ENCODE results near the gene LTBP2. TPM values are rescaled to one million over a fixed set of nuclear protein-coding genes. Genes with fewer than 3 reads are reported as not detected.
A peak's percentile ranks its signal among the peaks of the same experiment; 100 is the strongest.
"Not testable (repeated sequence)": the region's sequence is repeated elsewhere in the genome, so short reads cannot be mapped to it uniquely, and the experiment has no call there.

LTBP2 gene
- total RNA-seq, 1 experiment from 2014 or later = not detected

GRCh38 chr14:74538411-74539391 lies 73.3 kb downstream of the LTBP2 start:
- Histone ChIP-seq H3K4me1 (ENCODE audit: low read length) (no peaks in the 10 kb centered on the region), H4K20me1 (ENCODE audit: insufficient read depth, low read depth, low read length) (no peaks in the 10 kb centered on the region), H2AFZ (ENCODE audit: low read length) (no peak overlapping the region), H3K9me3 (ENCODE audit: low read length) (no peaks in the 10 kb centered on the region), H3K79me2 (ENCODE audit: low read length) (no peaks in the 10 kb centered on the region), H3K9ac (ENCODE audit: low read length) (no peak overlapping the region), H3K4me2 (ENCODE audit: low read depth, low read length, poor library complexity, severe bottlenecking) (no peak overlapping the region), H3K4me3 (ENCODE audit: low read length) (no peak overlapping the region), H3K27me3 (ENCODE audit: low read length) (no peaks in the 10 kb centered on the region), H3K36me3 (ENCODE audit: insufficient read depth, low read length) (no peaks in the 10 kb centered on the region), H3K9me2 (replicated peaks; ENCODE audit: insufficient read depth, low read length) (no peaks in the 10 kb centered on the region), H3K27ac (ENCODE audit: low read length) (no peak overlapping the region)
- no peak for DNase-seq

- H3K9me2 ChIP-seq (replicated peaks; ENCODE audit: insufficient read depth, low read length) = not testable (repeated sequence)
These were observed 75.7 kb downstream of the LTBP2 start for GRCh38 chr14:74536336-74536735.

GRCh38 chr14:74535756-74536325 lies 76.2 kb downstream of the LTBP2 start:
- no peak overlapping the region for H3K9ac ChIP-seq (ENCODE audit: low read length)
- H3K36me3 ChIP-seq (ENCODE audit: insufficient read depth, low read length) = no peaks in the 10 kb centered on the region
- H3K27ac ChIP-seq (ENCODE audit: low read length) = no peak overlapping the region
- H2AFZ ChIP-seq (ENCODE audit: low read length) = no peak overlapping the region
- no peaks in the 10 kb centered on the region for H3K9me2 ChIP-seq (replicated peaks; ENCODE audit: insufficient read depth, low read length)
- DNase-seq = no peak
- no peaks in the 10 kb centered on the region for H3K27me3 ChIP-seq (ENCODE audit: low read length)
- no peak overlapping the region for H3K4me3 ChIP-seq (ENCODE audit: low read length)
- H3K79me2 ChIP-seq (ENCODE audit: low read length) = no peaks in the 10 kb centered on the region
- no peaks in the 10 kb centered on the region for H4K20me1 ChIP-seq (ENCODE audit: insufficient read depth, low read depth, low read length)
- H3K4me2 ChIP-seq (ENCODE audit: low read depth, low read length, poor library complexity, severe bottlenecking) = no peak overlapping the region
- no peaks in the 10 kb centered on the region for H3K9me3 ChIP-seq (ENCODE audit: low read length)
- no peaks in the 10 kb centered on the region for H3K4me1 ChIP-seq (ENCODE audit: low read length)

More at GRCh38 chr14:74536336-74536735, 75.7 kb downstream of the LTBP2 start:
- H3K4me2 ChIP-seq (ENCODE audit: low read depth, low read length, poor library complexity, severe bottlenecking); H3K4me3 ChIP-seq (ENCODE audit: low read length); DNase-seq; H3K27ac ChIP-seq (ENCODE audit: low read length); H3K4me1 ChIP-seq (ENCODE audit: low read length); H2AFZ ChIP-seq (ENCODE audit: low read length); H3K36me3 ChIP-seq (ENCODE audit: insufficient read depth, low read length); H3K9me3 ChIP-seq (ENCODE audit: low read length); H3K9ac ChIP-seq (ENCODE audit: low read length); H3K27me3 ChIP-seq (ENCODE audit: low read length); H4K20me1 ChIP-seq (ENCODE audit: insufficient read depth, low read depth, low read length); H3K79me2 ChIP-seq (ENCODE audit: low read length): not testable (repeated sequence)

GRCh38 chr14:74533576-74533975 lies 78.5 kb downstream of the LTBP2 start:
- Histone ChIP-seq H3K9me2 (replicated peaks; ENCODE audit: insufficient read depth, low read length) (no peaks in the 10 kb centered on the region), H2AFZ (ENCODE audit: low read length) (no peak overlapping the region), H3K27ac (ENCODE audit: low read length) (no peak overlapping the region), H3K79me2 (ENCODE audit: low read length) (no peaks in the 10 kb centered on the region), H3K27me3 (ENCODE audit: low read length) (no peaks in the 10 kb centered on the region), H3K9me3 (ENCODE audit: low read length) (no peaks in the 10 kb centered on the region), H3K4me2 (ENCODE audit: low read depth, low read length, poor library complexity, severe bottlenecking) (no peak overlapping the region), H4K20me1 (ENCODE audit: insufficient read depth, low read depth, low read length) (no peaks in the 10 kb centered on the region), H3K9ac (ENCODE audit: low read length) (no peak overlapping the region), H3K4me3 (ENCODE audit: low read length) (no peak overlapping the region), H3K36me3 (ENCODE audit: insufficient read depth, low read length) (no peaks in the 10 kb centered on the region), H3K4me1 (ENCODE audit: low read length) (peaks cover 6% of the 10 kb centered on the region)
- DNase-seq = no peak

- DNase-seq = no peak
- no peak overlapping the region for H2AFZ ChIP-seq (ENCODE audit: low read length)
- H3K9ac ChIP-seq (ENCODE audit: low read length) = no peak overlapping the region
- no peaks in the 10 kb centered on the region for H3K27me3 ChIP-seq (ENCODE audit: low read length)
- no peaks in the 10 kb centered on the region for H3K79me2 ChIP-seq (ENCODE audit: low read length)
- peaks cover 7% of the 10 kb centered on the region for H3K4me1 ChIP-seq (ENCODE audit: low read length)
- no peak overlapping the region for H3K27ac ChIP-seq (ENCODE audit: low read length)
- H4K20me1 ChIP-seq (ENCODE audit: insufficient read depth, low read depth, low read length) = no peaks in the 10 kb centered on the region
- no peaks in the 10 kb centered on the region for H3K9me3 ChIP-seq (ENCODE audit: low read length)
- no peak overlapping the region for H3K4me2 ChIP-seq (ENCODE audit: low read depth, low read length, poor library complexity, severe bottlenecking)
- no peaks in the 10 kb centered on the region for H3K36me3 ChIP-seq (ENCODE audit: insufficient read depth, low read length)
- no peaks in the 10 kb centered on the region for H3K9me2 ChIP-seq (replicated peaks; ENCODE audit: insufficient read depth, low read length)
- no peak overlapping the region for H3K4me3 ChIP-seq (ENCODE audit: low read length)
These were observed 79.8 kb downstream of the LTBP2 start for GRCh38 chr14:74532246-74532645.

GRCh38 chr14:74531467-74531866 lies 80.6 kb downstream of the LTBP2 start:
- no peaks in the 10 kb centered on the region for H3K36me3 ChIP-seq (ENCODE audit: insufficient read depth, low read length)
- H3K9me2 ChIP-seq (replicated peaks; ENCODE audit: insufficient read depth, low read length) = no peaks in the 10 kb centered on the region
- H3K4me3 ChIP-seq (ENCODE audit: low read length) = no peak overlapping the region
- no peak overlapping the region for H2AFZ ChIP-seq (ENCODE audit: low read length)
- H3K27me3 ChIP-seq (ENCODE audit: low read length) = no peaks in the 10 kb centered on the region
- peak; percentile 61 for DNase-seq
- no peak overlapping the region for H3K9ac ChIP-seq (ENCODE audit: low read length)
- H4K20me1 ChIP-seq (ENCODE audit: insufficient read depth, low read depth, low read length) = no peaks in the 10 kb centered on the region
- no peak overlapping the region for H3K4me2 ChIP-seq (ENCODE audit: low read depth, low read length, poor library complexity, severe bottlenecking)
- no peak overlapping the region for H3K27ac ChIP-seq (ENCODE audit: low read length)
- peaks cover 14% of the 10 kb centered on the region for H3K4me1 ChIP-seq (ENCODE audit: low read length)
- no peaks in the 10 kb centered on the region for H3K9me3 ChIP-seq (ENCODE audit: low read length)
- H3K79me2 ChIP-seq (ENCODE audit: low read length) = no peaks in the 10 kb centered on the region

GRCh38 chr14:74531006-74531405 lies 81.0 kb downstream of the LTBP2 start:
- Histone ChIP-seq H4K20me1 (ENCODE audit: insufficient read depth, low read depth, low read length) (no peaks in the 10 kb centered on the region), H3K4me1 (ENCODE audit: low read length) (peaks cover 19% of the 10 kb centered on the region), H3K9me3 (ENCODE audit: low read length) (no peaks in the 10 kb centered on the region), H3K79me2 (ENCODE audit: low read length) (no peaks in the 10 kb centered on the region), H3K4me2 (ENCODE audit: low read depth, low read length, poor library complexity, severe bottlenecking) (no peak overlapping the region), H3K27ac (ENCODE audit: low read length) (no peak overlapping the region), H3K9me2 (replicated peaks; ENCODE audit: insufficient read depth, low read length) (no peaks in the 10 kb centered on the region), H3K36me3 (ENCODE audit: insufficient read depth, low read length) (no peaks in the 10 kb centered on the region), H3K27me3 (ENCODE audit: low read length) (no peaks in the 10 kb centered on the region), H3K4me3 (ENCODE audit: low read length) (no peak overlapping the region), H2AFZ (ENCODE audit: low read length) (no peak overlapping the region), H3K9ac (ENCODE audit: low read length) (no peak overlapping the region)
- DNase-seq = no peak

- no peaks in the 10 kb centered on the region for H3K36me3 ChIP-seq (ENCODE audit: insufficient read depth, low read length)
- H3K9me2 ChIP-seq (replicated peaks; ENCODE audit: insufficient read depth, low read length) = no peaks in the 10 kb centered on the region
- no peaks in the 10 kb centered on the region for H3K9me3 ChIP-seq (ENCODE audit: low read length)
- no peak for DNase-seq
- no peak overlapping the region for H3K4me2 ChIP-seq (ENCODE audit: low read depth, low read length, poor library complexity, severe bottlenecking)
- H3K4me1 ChIP-seq (ENCODE audit: low read length) = peaks cover 39% of the 10 kb centered on the region
- H4K20me1 ChIP-seq (ENCODE audit: insufficient read depth, low read depth, low read length) = no peaks in the 10 kb centered on the region
- no peaks in the 10 kb centered on the region for H3K79me2 ChIP-seq (ENCODE audit: low read length)
- H2AFZ ChIP-seq (ENCODE audit: low read length) = no peak overlapping the region
- no peak overlapping the region for H3K9ac ChIP-seq (ENCODE audit: low read length)
- no peaks in the 10 kb centered on the region for H3K27me3 ChIP-seq (ENCODE audit: low read length)
- H3K4me3 ChIP-seq (ENCODE audit: low read length) = no peak overlapping the region
- H3K27ac ChIP-seq (ENCODE audit: low read length) = no peak overlapping the region
These were observed 83.2 kb downstream of the LTBP2 start for GRCh38 chr14:74528886-74529285.
